Hematopoietic multipotent progenitor cell treated with erythropoietin and hydrocortisone succinate and interleukin-3 and kit ligand, for 4 days (in vitro differentiated cells): ENCODE results near the gene CCDC197.
A peak's percentile ranks its signal among the peaks of the same experiment; 100 is the strongest.

Experiments used
- DNase-seq: peaks from one replicate; pipeline ENCODE4 v3.0.0-alpha.2; 2015

Gene CCDC197

DNA sequence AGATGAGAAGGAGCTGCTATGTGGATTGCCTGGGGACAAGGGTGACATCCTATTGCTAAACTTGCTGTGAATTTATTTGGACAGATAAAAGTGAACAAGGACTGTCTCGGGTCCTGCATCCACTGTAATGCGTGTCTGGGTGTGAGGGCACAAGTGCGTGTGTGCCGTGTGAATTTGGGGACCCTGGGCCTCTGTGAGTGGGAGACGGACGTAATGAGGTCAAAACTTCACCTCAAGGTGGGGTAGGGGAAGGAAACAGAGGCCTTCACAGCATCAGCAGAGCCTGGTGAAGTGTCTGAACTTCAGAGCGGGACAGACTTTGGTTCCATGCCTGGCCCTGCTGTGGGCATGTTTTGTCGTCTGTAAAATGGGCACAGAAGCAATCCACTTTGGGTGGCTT lies 35.5 kb upstream of the CCDC197 start:
- no peak for DNase-seq

DNA sequence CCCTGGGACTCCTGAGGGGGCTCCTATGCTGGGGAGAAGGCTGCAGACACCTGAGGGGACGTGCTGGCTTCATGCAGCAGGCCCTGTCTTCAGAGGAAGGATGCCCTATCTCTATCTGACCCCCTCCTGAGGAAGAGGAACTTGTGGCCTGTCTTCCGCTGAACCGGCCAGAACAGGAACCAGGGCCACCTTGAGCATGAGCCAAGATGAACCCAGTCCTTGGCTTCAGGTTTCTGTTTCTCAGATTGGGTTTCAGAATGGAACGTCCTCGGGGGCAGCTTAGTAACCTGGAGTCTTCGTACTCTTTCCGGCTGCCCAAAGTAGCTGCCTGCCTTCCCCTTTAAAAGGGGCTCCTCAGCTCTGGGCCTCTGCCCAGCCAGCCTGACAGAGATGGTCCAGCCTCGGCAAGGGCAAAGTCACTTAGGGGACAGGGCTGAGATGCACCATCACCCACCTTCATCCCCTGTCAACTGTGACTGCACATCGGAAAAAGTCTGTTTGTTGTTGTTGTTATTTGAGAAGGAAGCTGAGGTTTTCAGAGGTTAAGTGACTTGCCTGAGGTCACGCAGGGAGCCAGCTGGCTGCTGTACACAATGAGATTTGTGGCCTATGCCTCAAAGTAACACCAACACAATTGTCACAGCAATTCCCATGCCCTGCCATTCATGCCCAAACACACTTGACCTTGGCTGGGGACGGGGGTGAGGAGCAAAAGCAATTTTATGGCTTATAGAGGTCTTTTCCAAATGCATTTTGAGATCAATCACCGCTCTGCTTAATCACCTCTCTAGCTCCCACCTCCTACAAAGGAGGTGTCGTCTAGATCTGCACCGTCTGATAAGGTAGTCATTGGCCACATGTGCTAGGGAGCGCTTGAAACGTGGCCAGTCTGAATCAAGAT lies 34.1 kb upstream of the CCDC197 start:
- DNase-seq, result peak; percentile 76

DNA sequence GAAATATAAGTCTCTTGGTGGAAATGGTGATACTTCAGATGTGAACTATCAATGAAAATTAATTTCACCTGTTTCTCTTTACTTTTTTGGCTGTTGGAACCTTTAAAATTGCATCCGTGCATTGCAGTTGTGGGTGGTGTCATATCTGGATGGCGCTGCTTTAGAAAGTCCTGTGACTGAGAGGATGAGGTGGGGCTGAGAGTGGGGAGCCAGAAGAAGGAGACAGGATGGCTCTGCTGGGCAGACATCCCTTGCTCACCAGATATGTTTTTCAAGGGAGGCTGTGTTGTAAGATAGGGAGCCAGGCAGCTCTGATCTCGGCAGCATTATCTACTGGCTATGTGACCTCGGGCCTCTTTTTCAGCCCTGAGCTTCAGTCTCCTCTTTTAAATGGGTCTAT lies 33.4 kb upstream of the CCDC197 start:
- peak; percentile 29 for DNase-seq

DNA sequence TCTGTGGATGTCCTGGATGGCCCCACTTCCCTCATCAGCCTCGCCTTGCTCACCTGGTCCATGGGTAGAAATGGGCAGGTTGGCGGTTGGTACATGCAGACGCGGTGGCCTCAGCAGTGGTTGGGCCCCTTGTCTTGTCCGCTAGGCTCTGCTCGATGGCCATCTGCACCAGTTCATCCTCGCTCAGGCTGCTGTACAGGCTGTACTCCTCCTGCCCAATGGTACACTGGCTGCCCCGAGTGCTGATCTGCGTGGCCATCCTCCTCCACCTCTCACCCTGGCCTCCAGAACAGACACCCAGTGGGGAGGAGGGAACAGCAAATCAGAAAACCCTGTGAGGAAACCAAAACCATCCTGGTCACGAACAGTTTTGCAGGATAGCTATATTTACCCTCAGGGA lies 32.8 kb upstream of the CCDC197 start:
- no peak for DNase-seq

DNA sequence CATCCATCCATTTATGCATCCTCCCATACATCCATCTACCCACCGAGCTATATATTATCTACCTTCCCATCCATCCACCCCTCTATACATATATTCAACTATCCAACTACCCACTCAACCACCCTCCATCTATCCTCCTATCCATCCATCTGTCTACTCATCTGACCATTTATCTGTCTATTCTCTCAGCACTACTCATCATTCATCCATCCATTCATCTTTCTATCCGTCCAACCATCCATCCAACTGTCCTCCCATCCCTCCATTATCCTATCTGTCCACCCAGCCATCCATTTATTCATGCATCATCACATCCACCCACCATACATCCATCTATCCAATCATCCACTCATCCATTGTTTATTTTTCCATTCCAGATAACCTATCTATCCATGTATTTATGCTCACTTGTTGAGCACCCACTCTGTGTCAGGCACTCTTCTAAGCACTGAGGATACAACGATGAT lies 32.2 kb upstream of the CCDC197 start:
- no peak for DNase-seq

DNA sequence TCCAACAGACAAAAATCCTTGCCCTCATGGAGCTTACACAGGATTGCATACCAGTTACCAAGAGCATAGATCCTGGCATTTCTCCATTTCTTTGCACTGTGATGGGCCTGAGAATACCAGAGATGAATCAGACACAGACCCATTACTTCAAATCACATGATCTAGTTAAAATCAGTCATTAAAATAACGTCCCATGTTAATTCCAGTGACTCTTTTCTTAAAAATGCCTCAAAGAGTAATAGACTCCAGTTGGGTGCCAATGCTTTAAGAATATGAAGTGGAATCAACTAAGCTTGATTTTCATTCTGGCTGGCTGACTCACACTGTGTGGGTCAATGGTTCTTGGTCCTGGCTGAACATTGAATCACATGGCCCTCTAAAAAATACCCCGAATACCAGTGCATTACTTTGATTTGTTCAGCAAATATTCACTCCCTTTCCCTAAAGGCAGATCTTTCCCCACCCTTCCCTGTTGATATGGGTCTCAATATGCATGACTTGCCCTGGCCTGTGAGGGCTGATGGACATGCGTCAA lies 31.7 kb upstream of the CCDC197 start:
- DNase-seq, result no peak

DNA sequence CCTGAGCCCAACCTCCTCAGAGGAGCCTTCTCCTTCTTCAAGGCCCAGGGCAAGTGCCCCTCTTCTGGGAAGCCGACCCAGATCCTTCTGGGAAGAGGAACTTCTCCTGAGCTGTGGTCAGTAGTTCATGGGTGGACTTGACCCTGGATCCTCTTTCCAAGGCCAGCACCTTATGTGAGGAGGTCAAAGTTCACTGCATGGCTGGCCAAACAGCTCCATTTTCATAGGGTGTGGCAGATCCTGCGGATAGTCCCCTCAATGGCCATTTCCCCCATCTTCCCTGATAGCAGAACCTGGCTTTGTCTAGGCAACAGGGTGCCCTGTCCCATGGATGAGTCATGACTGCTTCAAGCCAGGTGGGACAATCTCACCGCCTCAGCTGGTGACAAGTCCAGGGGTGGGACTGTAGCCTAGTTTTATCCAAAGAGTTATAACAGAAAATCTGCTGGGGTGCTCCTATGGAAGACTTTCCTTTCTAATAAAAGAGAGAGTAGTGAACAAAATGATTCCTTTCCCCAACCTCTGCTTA lies 31.1 kb upstream of the CCDC197 start:
- DNase-seq, result no peak

DNA sequence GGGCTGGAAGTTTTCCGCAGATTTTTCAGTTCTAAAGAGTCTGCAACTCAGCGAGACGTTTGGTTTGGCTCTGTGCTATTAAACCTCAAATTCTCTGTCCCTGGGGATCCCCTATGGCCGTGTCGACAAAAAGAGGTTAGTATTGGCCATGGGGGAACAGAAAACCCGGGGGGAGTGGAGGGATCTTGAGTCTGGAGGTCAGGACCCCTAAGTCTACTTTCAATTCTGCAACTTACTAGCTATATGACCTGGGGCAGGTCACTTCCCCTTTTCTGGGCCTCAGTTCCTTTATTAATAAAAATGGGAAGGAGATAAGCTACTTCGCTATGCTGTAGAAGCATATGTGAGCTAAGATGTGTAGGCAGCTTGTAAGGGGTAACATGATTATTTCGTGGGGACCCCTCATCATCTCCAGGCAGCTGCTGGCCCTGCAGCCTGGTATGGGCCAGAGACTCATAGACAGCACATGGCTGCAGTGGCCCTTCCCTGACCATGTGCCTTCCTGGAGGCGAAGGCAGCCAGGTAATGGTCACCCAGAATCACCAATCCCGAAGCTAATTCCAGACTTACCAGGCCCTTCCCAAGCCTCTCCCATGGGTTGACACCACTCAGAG lies 29.4 kb upstream of the CCDC197 start:
- DNase-seq, result peak; percentile 67

DNA sequence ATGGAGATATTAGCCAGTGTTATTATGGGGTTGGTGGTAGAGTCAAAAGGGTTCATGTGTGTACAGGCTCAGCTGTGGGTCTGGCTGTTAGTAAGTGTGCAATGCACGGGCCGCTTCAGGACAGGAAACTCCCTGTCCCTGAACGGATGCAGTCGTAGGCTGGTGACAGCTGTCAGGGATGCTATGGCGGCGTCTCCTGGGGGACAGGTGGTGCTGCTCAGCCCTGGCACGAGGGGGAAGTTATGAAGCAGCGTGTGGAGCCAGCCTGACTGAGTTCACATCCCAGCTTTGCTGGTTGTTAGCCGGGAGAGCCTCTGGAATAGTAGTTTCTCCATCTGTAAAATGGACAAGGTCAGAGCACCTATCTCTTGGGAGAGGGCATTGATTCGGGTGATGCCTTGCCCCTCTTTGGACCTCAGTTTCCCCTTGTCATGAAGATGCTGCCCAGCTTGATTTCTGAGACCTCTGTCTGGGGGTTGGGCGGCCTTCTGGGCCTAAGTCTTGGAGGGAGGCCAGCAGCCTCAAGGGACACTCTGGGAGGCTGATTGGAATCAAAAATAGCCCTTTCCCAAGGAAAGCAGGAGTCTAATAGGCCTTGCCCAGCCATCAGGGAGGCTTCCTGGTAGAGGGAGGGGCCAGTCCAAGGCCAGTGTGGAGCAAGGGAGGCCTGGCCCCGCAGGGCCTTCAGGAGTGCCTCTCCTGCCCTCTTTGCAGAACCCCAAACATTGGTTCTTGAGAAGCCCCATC lies 27.8 kb upstream of the CCDC197 start:
- DNase-seq, result peak; percentile 22

DNA sequence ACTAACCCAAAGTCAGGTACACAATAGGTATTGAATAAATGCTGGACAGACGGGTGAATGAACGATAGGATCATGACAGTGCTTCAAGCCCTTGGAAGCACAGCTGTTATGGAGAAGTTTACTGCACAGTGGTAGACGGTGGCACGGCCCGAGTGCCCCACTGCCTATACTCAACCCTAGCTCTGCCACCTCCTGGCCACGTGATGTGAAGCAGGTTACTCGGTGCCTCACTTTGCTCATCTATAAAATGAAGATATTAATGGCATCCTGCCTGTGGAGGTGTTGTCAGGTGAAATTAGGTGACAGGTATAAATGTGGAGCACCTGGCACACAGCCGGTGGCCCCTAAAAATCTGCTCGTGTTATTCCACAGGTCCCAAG lies 26.5 kb upstream of the CCDC197 start:
- DNase-seq, result peak; percentile 78

DNA sequence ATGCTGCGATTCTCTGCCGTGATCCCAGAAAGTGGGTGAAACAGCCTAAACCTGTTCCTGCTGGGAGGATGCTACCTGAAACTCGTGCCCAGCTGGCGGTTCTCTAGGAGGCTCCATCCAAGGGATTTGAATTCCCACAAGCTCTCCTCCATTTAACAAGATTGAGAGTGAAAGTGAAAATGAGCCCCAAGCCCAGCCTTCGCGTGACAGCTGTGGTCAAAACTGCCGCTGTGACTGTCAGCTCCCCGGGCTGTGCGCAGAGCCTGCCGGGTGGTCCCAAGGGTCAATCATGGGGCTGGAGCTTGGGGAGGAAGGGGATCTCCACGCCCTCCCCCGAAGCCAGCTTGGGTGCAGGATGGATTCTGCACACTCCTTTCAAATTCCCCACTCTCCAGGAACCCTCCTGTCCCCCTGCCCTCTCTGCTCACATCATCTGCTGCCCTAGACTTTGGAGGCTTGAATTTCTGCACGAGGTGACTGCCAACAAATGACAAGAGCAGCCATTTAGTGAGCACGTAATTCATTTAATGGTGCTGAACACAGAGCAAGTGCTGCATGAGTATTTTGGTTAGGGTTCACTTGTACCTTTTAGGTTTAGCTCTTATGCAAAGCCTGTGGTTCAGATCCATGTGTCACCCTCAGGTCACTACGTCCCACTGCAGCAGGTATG lies 26.0 kb upstream of the CCDC197 start:
- DNase-seq, result peak; percentile 54

DNA sequence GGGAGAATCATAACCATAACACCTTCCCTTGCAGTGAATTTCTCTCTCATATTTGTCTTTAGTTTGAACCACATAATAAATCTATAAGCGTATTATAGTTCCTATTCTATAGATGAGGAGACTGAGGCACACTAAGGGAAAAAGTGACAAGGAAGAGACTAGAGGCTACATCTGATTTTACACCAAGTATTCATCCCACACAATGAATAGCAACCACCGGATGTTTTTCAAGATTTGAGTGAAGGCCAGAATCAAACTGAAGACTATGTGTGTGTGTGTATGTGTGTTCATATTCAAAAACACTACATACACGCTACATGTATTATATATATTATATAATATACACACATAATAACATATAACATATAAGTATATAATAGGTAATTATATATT lies 25.5 kb upstream of the CCDC197 start:
- no peak for DNase-seq

DNA sequence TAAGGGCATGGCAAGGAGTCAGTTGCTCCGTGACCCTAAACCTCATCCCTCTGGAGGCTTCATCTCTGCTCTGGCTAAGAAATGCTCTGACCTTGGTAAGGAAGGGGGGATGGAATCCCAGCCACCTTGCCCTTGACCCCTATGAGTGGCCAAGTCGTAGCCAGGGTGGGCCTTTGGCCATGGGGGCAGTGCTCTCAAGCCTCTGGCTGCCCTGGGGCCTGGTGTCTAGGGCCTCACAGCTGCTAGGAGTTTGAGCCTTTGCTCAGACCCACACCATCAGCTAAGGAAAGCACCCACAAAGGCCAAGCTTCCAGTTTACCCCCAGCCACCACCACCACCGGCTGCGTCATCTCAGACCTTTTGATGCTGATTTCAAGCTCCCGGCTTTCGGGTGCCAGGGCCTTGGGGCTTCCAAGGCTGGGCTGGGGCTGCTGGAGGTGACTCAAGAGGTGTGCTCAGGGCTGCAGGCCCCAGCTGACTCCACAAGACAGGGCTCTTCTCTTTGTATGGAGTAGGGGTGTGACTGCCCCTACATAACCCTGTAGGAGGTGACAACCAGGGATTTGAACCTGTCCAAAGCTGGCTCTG lies 24.4 kb upstream of the CCDC197 start:
- DNase-seq, result no peak

DNA sequence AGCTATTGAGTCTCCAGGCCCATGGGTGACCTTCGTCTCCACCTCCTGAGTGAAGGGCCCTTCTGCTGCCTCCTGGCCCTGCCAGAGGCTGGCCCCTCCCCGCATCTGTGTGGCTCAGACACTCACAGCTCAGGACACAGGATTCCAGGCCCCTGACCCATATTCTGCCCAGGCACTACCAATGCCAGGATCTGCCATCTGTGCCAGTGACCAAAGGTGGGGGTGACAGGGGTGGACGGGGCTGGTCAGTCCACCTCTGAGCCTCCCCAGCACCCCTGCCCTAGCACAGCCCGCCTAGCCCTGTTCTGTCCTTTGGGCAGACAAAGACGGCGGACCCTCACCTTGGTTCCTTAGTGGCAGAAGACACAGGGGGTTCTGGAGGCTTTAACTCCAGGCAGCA lies 23.5 kb upstream of the CCDC197 start:
- no peak for DNase-seq

DNA sequence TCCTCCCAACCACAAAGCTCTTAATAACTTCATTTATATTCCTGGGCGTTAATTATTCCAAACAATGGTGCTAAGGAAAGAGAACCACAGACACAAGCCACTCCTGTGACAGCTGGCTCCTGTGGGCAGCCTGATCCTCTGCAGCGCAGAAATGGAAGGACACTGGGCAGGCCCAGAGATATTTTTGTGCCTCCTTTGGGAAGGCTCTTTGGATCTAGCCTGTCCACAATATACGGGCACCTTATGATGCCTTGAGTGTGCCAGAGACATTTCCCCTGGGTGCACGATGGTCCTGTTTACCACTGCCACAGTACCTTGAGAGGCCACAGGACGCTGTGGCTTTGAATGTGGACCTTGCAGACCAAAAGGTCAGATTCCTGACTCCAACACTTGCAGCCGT lies 22.8 kb upstream of the CCDC197 start:
- no peak for DNase-seq

DNA sequence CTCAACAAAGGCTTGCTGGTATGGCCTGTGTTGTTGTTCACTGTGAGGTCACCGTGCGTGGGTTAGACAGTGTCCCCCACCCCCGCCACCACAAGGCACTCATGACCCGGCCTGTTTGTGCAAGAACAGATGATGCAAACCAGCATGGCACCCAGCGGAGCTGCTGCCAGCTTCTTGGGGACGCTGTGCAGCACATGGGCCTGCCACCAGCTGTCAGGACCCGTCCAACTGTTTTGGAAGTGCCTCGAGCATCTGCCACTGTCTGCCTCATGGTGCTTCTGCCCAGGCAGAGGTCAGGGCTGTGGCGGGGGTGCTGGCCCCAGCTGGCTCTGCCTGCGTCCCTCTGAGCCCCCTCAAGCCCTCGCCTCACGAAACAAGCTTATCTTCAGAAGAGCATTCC lies 22.3 kb upstream of the CCDC197 start:
- DNase-seq, result peak; percentile 60

DNA sequence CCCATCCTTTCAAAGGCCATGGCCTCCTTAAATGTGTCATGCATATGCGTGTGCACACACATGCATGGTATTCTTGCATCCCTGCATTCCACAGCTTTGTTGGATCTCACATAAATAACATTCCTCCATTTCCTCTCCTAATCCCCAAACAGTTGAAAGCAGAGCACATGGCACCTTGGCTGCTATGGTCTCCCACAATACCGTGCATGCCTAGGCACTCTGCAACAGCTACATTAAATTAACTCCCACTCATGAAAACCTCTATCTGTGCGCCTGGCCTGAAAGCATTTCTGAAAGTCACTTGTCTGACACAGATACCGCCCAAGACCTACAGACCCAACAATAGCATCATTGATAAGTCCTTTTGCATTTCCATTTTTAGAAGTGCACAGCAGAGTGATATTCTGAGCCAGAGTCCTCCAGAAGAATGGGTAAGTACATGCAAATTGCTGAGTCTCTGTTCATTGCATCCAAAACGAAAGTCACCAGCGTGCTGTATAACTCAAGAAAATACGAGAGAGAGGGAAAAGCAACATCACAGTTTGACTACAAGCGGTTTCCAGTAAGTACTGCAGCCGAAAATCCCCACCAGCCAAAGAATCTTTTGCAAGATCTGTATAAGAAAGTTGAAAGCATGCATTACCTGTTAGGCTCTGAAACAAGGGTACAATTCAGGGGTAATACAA lies 21.2 kb upstream of the CCDC197 start:
- no peak for DNase-seq

DNA sequence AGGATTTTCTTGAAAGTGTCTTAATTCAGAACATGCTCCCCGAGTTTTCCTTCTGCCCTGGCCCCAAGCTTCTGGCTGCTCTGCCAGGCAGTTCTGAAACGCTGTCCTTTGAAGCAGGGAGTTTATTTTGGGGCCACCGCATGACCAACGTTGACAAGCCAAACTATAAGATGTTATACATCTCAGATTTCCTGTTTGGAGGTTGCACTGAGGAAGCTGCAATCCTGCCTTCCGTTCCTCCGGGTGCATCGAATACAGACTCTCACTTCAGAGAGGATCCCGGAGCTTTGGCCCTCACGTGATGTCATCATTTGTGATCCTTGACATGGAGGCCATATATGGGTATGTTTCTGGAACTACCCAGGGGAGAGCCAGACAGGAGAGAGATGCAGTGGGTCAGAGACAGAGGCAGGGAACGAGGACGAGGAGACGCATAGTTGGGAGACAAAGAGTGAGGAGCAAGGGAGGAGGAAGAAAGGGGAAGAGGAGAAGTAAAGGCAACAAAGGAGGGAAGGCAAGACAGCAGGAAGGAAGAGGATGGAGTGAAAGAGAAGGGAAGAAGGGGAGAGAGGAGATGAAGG lies 20.5 kb upstream of the CCDC197 start, which contains the start of gene ASB2:
Gene ASB2, minus strand, starts transcription at position 94 of the 581 bp plus-strand sequence. CDS start 12,031 bp downstream, outside the sequence.
- DNase-seq, result peak; percentile 10

DNA sequence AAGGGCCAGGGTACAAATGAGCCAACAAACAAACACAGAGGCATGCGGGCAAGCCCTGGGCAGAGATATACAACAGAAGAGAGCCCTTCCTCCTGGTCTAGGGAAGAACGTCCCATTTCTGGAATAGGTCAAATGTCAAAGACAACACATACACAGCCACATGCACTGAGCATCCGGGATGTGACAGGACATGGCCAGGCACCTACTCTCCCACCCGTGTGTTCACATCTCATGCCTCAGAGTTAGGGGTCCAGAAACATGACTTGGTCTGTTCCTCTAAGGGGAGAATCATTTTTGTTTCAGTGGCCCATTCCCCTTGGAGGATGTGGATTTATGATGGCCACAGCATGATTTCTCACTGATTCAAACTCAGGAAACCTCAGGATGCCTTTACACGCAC lies 19.9 kb upstream of the CCDC197 start:
- no peak for DNase-seq

DNA sequence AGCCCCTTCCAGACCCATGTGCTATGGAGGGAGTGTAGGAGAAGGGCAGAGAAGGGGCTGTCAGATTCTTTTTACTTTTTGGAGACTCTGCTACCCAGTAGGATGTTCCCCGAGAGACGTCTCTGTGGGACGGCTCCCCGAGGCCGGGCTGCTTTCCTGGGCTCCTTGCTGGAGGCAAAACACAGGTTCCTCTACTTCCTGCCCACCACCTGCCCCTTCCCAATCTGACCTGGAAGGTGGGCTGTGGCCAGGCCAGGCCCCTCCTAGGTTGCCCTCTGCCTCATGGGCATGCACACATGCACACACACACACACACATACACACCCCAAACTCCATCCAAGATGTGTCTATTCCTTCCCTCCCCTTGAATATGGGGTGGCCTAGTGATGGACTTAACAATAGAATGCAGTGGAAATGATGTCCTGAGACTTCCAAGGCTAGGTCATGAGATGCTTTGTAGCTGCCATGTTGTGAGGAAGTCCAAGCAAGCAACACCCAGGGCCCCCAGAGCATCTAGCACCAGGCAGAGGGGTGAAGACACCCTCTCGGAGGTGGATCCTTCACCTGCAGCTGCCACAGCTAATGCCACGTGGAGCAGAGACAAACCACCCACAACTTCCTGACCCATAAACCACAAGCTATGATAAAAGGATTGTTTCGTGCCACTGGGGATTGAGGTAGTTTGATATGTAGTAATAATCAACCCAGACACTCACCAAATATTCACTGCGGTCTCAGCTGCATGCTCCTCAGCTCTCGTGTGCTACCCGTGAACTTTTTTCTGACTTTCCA lies 19.1 kb upstream of the CCDC197 start:
- DNase-seq, result peak; percentile 72
